Glutamatergic neuron (in vitro differentiated cells): ENCODE results near the gene PSORS1C2. TPM values are rescaled to one million over a fixed set of nuclear protein-coding genes. Genes with fewer than 3 reads are reported as not detected.
A peak's percentile ranks its signal among the peaks of the same experiment; 100 is the strongest.

Experiments used
- DNase-seq: peaks from one replicate; pipeline ENCODE4 v3.0.0; 2022
- H3K27ac Mint-ChIP-seq: one replicate; pipeline ENCODE4 v1.8.0; 2020; ENCODE audit warnings: mild to moderate bottlenecking, mixed read lengths, inconsistent platforms; ENCODE audit not compliant: unreplicated experiment
- H3K27me3 Mint-ChIP-seq: one replicate; pipeline ENCODE4 v1.8.0; 2020; ENCODE audit warnings: mild to moderate bottlenecking, moderate library complexity, mixed read lengths, inconsistent platforms; ENCODE audit not compliant: unreplicated experiment
- H3K36me3 Mint-ChIP-seq: one replicate; pipeline ENCODE4 v1.8.0; 2020; ENCODE audit warnings: mild to moderate bottlenecking, mixed read lengths, inconsistent platforms; ENCODE audit not compliant: unreplicated experiment
- H3K4me1 Mint-ChIP-seq: one replicate; pipeline ENCODE4 v1.8.0; 2020; ENCODE audit warnings: mild to moderate bottlenecking, low read depth, mixed read lengths, inconsistent platforms; ENCODE audit not compliant: unreplicated experiment
- H3K4me3 Mint-ChIP-seq: one replicate; pipeline ENCODE4 v1.8.0; 2020; ENCODE audit warnings: mild to moderate bottlenecking, mixed read lengths, inconsistent platforms; ENCODE audit not compliant: unreplicated experiment
- H3K9me3 Mint-ChIP-seq: one replicate; pipeline ENCODE4 v1.8.0; 2020; ENCODE audit warnings: mild to moderate bottlenecking, moderate library complexity, mixed read lengths, inconsistent platforms; ENCODE audit not compliant: unreplicated experiment
- CTCF ChIP-seq: fragments of 200-600 bp; sonication (generic); IDR thresholded peaks from one replicate; pipeline ENCODE4 v1.5.0; 2021; ENCODE audit not compliant: partially characterized antibody, unreplicated experiment
- total RNA-seq: library from RNA; stranded (reverse); fragmentation: NEBNext Ultra II Directional; extraction: Animal tissue kit (Norgen Biotek cat#: 25700); gene quantifications from one replicate; pipeline ENCODE4 v1.2.1, GENCODE V29; 2021; ENCODE audit not compliant: unreplicated experiment

The PSORS1C2 gene
- total RNA-seq, 1 donor from 2014 or later: 0.49 TPM

- Mint-ChIP-seq H3K36me3 (no peaks in the 10 kb centered on the region), H3K9me3 (peaks cover 12% of the 10 kb centered on the region), H3K4me1 (peaks cover 27% of the 10 kb centered on the region), H3K4me3 (no peak overlapping the region), H3K27ac (peak overlapping the region; percentile 55), H3K27me3 (peaks cover 9% of the 10 kb centered on the region)
- TF ChIP-seq CTCF: no peak
- DNase-seq: no peak
Measured at GRCh38 chr6:31144970-31145340, 6.1 kb upstream of the PSORS1C2 start.

GRCh38 chr6:31144296-31144969 is 5.6 kb upstream of the PSORS1C2 start:
- TF ChIP-seq CTCF: no peak
- Mint-ChIP-seq H3K4me1 (peaks cover 31% of the 10 kb centered on the region), H3K27ac (peak overlapping the region; percentile 68), H3K36me3 (no peaks in the 10 kb centered on the region), H3K27me3 (peaks cover 9% of the 10 kb centered on the region), H3K4me3 (no peak overlapping the region), H3K9me3 (peaks cover 15% of the 10 kb centered on the region)
- no peak for DNase-seq

GRCh38 chr6:31143148-31143547 is 4.3 kb upstream of the PSORS1C2 start:
- peak overlapping the region; percentile 98 for H3K27ac Mint-ChIP-seq
- TF ChIP-seq CTCF: no peak
- H3K9me3 Mint-ChIP-seq: peaks cover 15% of the 10 kb centered on the region
- peaks cover 31% of the 10 kb centered on the region for H3K4me1 Mint-ChIP-seq
- DNase-seq: no peak
- peak overlapping the region; percentile 46 for H3K4me3 Mint-ChIP-seq
- H3K27me3 Mint-ChIP-seq: peaks cover 13% of the 10 kb centered on the region
- no peaks in the 10 kb centered on the region for H3K36me3 Mint-ChIP-seq

GRCh38 chr6:31142361-31142761 is 3.5 kb upstream of the PSORS1C2 start:
- Mint-ChIP-seq H3K27ac (peak overlapping the region; percentile 98), H3K4me1 (peaks cover 33% of the 10 kb centered on the region), H3K4me3 (peak overlapping the region; percentile 50), H3K27me3 (peaks cover 17% of the 10 kb centered on the region), H3K36me3 (no peaks in the 10 kb centered on the region), H3K9me3 (peaks cover 15% of the 10 kb centered on the region)
- peak; percentile 76 for DNase-seq
- no peak for TF ChIP-seq CTCF

GRCh38 chr6:31140643-31141042 is 1.8 kb upstream of the PSORS1C2 start:
- Mint-ChIP-seq H3K9me3 (peaks cover 17% of the 10 kb centered on the region), H3K4me3 (no peak overlapping the region), H3K36me3 (no peaks in the 10 kb centered on the region), H3K27ac (no peak overlapping the region), H3K4me1 (peaks cover 30% of the 10 kb centered on the region), H3K27me3 (peaks cover 15% of the 10 kb centered on the region)
- TF ChIP-seq CTCF: no peak
- DNase-seq: no peak
